PC-3 (cell line): ENCODE data around the gene ZSCAN23.

Experiments used
- EZH2 ChIP-seq: fragments of 300-600 bp; sonication (generic); IDR thresholded peaks from one replicate; pipeline ENCODE4 v1.6.1; 2017; ENCODE audit warnings: antibody characterized with exemption, mild to moderate bottlenecking, low read length; ENCODE audit not compliant: unreplicated experiment
- EZH2phosphoT487 ChIP-seq: fragments of 300-600 bp; sonication (generic); IDR thresholded peaks from 2 replicates; pipeline ENCODE4 v1.6.1; 2018; ENCODE audit warnings: mild to moderate bottlenecking, antibody characterized with exemption, low read length, borderline replicate concordance
- TF ChIP-seq, protein P1 (sequence below): fragments of 300-600 bp; sonication (generic); conservative IDR thresholded peaks from 2 replicates; pipeline ENCODE4 v1.5.1; 2017; ENCODE audit warnings: antibody characterized with exemption, low read depth, mild to moderate bottlenecking, low read length

DNA sequence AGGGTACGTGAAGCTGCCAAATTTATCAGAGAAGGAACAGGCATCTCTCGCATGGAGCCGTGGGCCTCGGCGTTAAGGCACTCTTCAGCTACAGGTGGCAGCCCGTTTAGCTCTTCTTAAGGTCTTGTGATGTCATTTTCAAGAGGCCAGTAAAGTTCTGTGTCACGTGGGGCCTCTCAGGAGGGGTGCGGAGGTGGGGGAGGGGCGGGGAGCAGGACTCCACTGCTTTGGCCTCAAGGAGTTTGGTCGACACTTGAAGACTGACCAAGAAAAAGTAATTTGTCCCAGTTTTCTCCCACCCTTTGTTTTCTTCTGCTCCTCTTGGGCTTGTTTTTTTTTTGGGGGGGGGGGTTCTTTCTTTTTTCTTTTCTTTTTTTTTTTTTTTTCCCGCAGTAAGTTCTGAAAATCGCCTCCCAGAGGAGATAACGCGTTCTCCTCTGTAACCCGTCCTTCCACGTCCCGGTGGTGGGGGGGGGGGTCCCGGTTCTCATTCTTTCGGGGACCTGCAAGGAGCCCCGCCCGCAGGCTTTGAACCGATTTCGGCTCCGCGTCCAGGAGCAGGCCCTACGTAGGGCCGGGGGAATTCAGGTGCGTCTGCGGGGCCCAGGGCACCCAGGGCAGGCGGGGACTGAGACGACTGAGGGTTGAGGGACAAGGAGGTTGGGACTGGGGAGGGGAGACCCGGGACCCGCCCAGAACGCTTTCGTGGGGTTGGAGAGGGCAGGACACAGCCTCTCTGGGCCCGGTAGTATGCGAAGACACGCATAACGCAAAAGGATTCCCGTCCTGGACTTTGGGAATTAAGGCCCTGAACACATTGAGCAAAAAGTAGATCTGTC lies 46.3 kb upstream of the ZSCAN23 start:
- no peak for TF ChIP-seq EZH2
- no peak for TF ChIP-seq EZH2phosphoT487
- TF ChIP-seq, protein P1, sequence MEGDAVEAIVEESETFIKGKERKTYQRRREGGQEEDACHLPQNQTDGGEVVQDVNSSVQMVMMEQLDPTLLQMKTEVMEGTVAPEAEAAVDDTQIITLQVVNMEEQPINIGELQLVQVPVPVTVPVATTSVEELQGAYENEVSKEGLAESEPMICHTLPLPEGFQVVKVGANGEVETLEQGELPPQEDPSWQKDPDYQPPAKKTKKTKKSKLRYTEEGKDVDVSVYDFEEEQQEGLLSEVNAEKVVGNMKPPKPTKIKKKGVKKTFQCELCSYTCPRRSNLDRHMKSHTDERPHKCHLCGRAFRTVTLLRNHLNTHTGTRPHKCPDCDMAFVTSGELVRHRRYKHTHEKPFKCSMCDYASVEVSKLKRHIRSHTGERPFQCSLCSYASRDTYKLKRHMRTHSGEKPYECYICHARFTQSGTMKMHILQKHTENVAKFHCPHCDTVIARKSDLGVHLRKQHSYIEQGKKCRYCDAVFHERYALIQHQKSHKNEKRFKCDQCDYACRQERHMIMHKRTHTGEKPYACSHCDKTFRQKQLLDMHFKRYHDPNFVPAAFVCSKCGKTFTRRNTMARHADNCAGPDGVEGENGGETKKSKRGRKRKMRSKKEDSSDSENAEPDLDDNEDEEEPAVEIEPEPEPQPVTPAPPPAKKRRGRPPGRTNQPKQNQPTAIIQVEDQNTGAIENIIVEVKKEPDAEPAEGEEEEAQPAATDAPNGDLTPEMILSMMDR = no peak
